ENCODE measurements around the gene ALDOB.
A peak's percentile ranks its signal among the peaks of the same experiment; 100 is the strongest.

Gene ALDOB

DNA sequence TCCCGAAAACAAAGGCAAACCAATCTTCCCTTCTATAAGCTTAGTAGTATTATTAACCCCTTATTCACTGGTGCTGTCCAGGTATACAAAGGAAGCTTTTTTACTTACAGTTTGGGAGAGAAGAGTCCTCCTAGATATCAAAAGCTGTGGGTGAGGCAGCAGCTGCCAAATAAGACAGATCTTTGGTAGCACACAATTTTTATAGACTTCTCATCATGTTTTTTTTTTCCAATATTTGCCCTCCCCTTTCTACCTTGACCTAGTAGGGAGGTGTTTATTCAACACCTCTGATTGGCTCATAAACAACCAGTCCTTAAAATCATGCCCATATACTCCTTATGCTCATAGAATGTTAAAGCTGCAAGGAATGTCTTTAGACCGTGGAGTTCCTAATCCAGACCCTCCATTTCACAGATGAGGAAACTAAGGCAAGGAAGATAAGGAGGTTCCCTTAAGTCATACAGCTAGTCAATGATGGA is at the start of gene ALDOB:
TSS of gene ALDOB (minus strand) at position 174 of the 479 bp plus-strand sequence. CDS start 4,887 bp downstream, outside the sequence.
- DNase-seq (ENCODE audit: low read depth): no peak

DNA sequence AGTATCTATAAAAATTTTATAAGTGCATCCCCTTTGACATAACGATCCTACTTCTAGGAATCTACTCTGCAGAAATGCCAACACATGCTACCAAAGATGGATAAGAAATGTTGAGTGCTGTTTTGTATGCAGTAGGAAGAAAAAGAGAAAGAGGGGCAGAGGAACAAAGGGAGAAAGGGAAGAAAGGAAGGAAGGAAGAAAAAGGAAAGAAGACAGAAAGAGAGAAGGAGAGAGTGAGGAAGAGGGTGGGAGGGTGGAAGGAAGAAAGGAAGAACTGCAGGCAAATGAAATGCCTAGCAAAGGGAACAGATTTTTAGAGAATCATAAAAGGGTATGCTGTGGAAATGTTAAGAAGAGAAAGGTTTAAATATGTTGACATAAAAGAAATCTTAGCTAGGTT is 48.5 kb upstream of the ALDOB start:
- DNase-seq (ENCODE audit: low read depth): no peak

DNA sequence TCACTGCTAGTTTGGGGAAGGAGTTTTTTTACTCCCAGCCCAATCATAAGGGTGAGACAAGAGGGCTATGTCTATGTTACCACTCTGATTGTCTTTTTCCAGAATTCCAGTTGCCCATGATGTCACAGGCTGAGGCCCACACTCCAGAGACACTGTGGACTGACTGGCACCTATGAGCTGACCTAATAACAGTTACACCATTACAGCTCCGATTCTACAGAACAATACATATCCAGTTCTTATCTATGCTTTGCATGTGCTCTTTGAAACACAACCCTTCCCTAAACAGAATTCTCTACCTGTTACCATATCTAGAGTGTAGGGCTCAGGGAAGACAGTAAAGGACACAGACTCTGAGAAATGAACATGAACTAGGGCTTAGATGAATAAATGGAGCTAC is 45.7 kb upstream of the ALDOB start:
- DNase-seq (ENCODE audit: low read depth): no peak

DNA sequence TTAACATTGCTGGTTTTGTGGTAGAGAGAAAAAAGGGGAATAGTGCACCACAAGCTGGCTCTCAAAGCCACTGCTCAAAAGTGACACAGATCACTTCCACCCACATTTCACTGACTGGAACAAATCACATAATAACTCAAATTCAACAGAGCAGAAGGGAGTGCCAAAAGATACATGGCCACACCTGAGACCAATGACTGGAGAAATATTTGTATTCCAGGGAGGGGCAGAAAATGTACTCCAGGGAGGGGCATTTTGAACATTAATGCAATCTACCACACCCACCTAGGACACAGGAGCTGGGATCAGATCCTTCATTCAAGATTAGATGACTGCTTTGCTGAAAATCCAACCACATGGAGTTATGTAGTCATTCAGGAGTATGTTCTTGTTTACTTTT is 44.8 kb upstream of the ALDOB start:
- DNase-seq (ENCODE audit: low read depth): no peak

DNA sequence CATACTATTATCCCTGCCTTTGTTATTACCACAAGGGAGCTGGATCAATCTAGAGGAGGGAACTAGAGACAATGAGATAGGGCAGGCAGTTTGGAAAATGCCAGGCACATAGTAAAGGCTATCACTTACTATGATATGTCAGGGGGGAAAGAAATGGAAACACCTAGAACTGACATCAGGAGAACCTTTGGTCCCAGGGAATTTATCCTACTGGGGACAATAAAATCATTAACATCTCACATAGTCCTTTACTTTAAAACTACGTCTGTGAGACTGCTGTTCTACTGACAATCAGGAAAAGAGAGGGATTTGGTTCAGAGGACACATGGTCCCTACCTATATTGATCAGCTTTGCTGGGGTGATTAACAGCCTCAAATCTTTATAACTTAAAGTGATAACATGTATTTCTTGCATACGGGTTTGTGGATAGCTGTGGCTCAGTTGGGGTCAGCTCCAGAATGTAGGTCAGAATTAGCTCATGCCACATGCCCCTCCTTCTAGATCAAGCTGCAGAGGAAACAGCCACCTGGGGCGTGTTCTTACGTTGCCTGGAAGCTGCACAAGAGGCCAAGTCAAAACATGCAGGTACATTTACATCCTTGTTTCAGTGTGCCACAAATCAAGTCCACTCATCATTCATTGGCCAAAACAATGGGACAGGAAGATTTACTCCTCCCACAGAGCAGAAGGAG is 43.9 kb upstream of the ALDOB start:
- peak; percentile 67 for DNase-seq (ENCODE audit: low read depth)

DNA sequence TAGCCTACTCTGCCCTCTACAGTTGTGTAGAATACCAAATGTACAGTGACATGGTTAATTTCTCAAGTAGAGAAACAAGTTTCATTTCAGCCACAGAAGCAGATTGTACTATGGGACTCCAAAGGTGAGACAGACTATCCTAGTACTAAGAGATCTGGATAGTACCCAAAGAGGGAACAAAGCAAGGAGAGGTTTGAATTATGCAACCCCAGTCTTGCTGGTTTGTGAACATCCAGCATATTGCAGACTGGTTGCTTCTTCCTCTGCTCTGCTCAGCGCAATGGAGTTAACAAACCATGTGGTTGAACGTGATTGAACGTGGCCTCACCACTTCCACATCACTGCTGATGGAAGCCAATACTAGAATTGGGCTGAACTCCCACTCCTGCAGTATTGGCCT is 43.3 kb upstream of the ALDOB start:
- DNase-seq (ENCODE audit: low read depth): no peak

DNA sequence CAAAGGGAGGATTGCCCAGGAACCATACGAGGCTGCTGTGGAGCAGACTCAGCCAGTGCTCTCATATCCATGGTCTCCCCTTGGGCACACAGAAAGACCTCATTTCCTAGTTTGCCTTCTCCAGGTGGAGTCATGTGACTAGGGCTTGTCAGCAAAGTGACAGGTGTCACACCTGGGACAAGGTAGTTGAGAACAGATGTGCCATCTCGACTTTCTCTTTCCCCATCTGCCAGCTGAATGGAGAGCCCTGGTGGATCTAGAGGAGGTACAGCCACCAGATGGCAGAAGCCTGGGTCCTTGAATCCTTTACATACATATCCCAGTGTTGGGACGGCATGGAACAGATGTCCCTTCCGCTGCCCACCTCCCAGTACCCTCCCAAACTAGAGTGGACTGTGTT is 42.9 kb upstream of the ALDOB start:
- no peak for DNase-seq (ENCODE audit: low read depth)

DNA sequence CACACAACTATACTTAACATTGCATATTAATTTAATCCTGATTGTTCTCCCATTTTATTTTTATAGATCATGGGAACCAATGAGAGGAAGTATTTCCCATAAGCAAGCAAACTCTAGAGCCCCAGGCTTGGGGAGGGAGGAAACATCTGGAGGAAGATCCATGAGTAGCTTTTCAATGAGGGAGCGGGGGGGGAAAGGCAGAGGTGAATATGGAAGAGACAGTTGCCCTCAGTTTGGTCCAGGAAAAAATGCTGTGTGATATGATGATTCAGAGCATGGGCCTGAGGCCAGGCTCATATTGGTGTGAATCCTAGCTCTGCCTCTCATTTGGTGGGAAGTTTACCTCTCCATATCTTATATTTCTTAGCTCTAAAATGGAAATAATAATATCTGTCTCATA is 42.2 kb upstream of the ALDOB start:
- peak; percentile 44 for DNase-seq (ENCODE audit: low read depth)

DNA sequence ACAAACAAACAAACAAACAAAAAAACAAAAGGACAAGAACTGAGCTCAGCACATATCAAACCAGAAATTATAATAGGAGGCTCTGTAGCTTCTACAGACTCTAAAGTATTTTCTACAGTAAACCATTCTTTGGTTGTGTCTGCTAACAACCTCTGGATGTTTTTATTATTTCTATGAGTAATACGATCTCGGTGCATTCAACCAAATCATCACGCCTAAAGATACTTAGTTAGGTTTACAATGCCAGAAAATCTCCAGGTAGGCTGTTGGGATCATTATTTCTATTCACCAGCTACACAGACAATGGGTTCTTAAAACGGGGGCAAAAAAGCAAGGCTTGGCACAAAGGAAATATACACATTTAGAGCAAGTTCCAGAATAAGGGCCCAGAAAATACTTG is 41.6 kb upstream of the ALDOB start:
- DNase-seq (ENCODE audit: low read depth): peak; percentile 36

DNA sequence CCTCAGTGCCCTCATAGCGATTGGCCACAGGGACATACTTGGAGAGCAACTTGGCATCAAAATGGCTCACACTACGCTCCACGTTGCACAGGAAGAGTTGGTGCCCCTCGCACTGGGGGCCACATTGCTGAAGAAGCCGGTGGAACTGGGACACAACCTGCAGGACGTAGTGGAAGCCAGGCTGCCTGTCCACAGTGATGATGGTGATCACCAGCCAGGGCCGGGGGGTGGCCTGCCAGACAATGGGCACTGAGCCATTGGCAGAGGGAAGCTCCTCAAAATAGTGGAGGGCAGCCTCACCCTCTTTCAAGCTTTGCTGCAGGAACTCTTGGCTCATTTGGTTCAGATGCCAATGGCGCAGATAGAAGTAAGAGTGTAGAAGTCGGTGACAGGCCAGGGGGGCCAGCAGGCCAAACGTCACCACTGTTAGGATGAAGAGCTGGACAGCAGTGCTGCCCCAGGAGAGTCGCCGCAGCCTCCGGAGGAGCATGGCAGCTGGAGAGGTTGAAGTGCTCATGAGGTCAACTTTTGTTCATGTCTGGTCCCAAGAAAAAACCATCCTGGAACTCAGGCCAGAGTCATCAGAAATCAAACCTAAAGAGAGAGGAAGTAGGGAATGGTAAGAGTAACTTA is 41.1 kb upstream of the ALDOB start:
- DNase-seq (ENCODE audit: low read depth): no peak

DNA sequence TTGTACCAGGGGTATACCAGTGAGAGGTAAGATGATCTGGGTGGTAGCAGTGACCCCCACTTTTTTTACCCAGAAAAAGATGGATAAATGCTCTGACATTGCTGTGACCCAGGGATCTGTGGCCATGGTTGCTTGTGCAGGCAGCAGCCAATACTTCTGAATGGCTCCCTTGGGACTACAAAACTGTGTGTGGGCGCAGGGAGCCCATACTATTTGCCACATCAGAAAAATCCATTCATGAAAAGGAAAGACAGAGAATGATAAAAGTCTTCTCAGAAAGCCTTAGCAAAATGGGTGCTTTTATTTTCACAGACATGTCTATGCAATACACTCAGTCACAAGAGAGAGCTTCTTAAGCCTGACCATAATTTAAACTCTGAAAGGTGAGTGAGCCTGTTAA is 37.3 kb upstream of the ALDOB start:
- no peak for DNase-seq (ENCODE audit: low read depth)

DNA sequence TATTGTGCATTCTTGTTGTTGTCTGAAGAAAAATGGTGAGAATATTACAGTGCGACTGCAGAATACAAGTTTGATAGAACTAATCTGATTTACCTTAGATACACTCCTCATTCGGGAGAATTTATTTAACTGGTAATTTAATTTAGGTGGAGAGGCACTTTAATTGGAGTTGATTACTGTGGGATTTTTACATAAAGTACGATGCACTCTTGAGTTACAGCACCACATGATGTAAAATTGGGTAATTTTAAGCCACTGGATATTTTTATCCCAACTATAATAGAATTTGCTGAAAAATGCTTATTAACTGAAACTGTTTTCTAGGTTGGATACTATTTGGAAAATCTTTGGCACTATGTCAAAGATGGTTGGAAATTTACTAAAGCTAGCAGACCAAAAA is 35.4 kb upstream of the ALDOB start:
- no peak for DNase-seq (ENCODE audit: low read depth)

DNA sequence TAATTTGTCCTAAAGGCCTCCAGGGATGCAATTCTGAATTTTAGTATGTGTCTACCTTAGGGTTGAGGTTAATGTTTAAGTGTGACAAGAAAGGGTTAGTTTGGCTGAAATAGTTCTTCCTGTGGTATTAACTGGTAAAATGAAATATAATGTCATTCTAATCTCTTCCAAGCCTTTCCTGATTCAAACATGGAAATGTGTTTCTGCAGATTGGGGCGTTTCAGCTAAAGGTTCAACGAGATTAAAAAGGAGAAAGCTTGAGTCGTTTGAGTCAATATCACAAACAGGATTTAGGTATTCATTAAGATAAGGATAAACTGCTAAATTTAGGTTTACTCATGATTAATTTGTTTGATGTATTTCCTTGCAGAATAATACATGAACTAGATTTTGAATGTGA is 34.4 kb upstream of the ALDOB start:
- DNase-seq (ENCODE audit: low read depth): no peak

DNA sequence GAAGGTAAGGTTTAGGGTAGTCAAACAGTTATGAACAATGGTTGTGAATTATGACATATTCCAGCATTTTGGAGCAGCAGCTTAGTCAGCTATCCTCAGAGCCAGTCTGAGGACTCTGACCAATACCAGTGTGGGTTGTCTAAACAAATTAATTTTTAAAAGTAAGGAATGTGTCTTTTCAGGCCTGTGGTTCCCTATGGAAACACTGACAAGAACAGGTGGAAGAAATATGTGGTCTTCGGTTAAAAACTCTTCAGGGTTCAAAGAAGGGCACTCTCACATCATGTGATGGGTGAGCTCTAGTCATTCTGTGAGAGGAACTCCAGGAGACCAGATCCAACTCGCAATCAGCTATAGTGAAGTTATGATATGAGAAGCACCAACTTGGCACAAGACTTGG is 33.5 kb upstream of the ALDOB start:
- DNase-seq (ENCODE audit: low read depth): no peak

DNA sequence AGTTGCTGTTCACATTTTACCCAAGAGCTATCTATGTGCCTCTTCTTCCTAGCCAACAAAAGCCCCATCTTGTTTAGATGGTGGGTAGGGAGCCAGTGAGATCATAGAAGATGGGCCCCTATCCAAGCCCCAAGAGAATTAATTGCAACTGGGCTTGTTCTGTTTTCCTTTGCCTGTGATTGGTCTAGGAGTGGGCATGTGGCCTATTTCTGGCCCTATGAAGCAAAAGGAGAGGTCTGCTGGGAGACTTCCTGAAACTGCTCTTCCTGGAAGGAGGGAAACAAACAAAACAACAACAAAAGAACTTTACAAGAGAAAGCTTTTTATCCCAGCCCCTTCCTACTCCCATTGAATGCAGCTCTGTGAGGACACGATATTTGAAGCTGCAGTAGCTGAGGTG is 32.5 kb upstream of the ALDOB start:
- no peak for DNase-seq (ENCODE audit: low read depth)

DNA sequence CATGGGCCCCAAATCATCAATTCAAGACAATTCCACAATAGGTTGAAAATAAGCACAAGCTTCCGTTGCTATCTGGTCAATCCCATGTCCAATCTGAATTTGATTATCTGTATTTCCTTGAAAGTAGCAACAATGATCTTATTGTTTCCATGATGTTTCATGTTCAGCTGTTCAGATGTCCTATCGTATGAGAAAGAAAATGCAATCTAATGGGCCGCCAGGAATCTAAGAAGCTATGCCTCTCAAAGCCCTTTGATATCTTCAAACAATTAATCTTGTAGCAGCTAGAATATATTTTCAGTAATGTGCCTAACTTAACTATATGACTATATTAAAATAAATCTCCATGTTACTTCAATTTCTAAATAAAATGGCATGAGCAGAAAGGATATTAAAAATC is 32.1 kb upstream of the ALDOB start:
- DNase-seq (ENCODE audit: low read depth): no peak

DNA sequence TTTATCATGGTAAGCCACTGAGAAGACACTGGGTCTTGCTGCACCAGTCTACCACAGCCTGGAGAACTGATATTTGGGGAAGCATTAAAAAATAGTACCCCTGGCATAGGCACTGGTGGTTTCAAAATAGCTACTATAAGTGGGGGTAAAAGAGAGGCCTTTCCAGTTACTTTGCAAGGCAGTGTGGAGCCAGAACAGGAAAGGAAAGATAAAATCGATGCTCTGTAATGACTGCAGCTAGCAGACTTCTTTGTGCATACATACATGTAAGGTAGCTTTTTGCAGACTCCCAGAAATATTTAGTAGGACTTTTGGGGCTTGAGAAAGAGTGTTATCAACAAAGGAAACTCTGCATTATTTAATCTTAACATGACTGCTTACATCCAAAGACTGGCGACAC is 31.3 kb upstream of the ALDOB start:
- DNase-seq (ENCODE audit: low read depth): no peak

DNA sequence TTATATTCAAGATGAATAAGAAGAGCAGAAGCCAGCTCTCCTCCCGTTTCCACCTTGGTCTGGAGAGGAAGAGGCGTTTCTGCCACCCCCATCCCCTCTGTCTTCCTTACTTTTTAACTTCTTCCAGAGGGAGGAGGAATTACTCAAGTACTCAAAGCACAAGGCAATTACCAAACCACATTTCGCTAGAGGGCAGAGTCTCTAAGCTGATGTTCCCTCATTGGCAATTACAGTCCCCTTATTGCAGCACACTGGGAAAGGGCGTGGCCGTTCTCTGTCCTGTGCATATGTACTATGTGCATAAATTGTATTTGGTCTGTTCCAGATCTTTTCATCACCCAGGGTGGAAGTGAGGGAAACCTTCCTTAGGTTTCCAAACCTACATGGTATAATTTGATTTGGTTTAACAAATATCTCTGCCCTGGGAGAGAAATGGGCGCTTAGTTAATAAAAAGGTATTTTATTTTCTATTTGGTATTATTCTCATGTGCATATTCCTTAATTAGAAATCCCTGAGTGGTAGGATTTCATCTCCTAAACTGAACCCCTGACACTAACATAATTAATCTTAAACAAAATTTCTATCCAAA is 29.8 kb upstream of the ALDOB start:
- DNase-seq (ENCODE audit: low read depth): peak; percentile 71

DNA sequence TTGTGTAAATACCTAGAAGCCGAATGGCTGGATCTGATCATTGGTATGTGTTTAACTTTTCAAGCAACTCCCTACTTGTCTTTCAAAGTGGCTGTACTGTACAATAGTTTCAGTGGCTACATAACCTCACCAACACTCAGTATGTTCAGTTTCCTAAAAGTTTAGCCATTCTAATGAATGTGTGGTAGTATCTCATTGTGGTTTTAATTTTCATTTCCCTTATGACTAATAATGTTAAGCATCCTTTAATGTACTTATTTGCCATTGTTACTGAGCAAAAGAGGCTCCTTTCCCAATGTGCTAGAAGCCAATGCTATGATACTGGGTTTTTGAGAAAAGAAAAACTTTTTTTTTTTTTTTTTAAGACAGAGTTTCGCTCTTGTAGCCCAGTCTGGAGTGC is 27.8 kb upstream of the ALDOB start:
- DNase-seq (ENCODE audit: low read depth): peak; percentile 71

DNA sequence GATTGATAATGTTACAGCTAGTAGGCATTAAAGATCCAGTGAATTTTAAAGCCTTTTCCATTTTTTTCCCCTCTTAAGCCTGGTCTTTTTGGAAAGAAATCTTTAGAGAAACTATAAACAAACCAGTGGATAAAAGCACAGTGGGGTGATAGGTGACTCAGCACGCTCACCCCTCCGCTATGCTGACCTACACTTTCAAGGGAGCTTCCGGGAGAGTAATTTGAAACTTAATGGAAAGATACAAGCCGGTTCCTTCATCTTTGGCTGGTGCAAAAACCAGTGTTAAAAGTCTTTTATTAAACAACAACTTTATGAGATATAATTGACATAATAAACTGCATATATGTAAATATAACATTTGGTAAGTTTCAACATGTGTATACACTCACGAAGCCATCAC is 27.0 kb upstream of the ALDOB start:
- peak; percentile 92 for DNase-seq (ENCODE audit: low read depth)

DNA sequence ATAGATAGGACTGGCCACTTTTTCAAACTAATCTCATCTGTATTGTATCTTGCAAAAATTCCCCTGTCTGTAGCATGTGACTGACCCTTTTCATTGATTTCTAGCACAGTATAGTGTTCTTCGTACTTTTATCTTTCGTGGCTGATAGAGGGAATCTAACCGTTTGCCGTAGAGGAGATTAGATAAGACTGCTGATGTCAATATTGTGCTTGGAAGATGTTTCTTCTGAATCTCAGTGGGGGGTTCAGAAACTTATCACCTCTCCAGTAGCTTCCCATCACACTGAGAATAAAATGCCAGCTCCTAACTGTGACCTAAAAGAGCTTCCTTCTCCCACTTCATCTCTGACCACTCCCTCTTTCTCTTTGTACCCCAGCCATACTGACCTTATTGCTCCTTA is 25.4 kb upstream of the ALDOB start:
- no peak for DNase-seq (ENCODE audit: low read depth)

DNA sequence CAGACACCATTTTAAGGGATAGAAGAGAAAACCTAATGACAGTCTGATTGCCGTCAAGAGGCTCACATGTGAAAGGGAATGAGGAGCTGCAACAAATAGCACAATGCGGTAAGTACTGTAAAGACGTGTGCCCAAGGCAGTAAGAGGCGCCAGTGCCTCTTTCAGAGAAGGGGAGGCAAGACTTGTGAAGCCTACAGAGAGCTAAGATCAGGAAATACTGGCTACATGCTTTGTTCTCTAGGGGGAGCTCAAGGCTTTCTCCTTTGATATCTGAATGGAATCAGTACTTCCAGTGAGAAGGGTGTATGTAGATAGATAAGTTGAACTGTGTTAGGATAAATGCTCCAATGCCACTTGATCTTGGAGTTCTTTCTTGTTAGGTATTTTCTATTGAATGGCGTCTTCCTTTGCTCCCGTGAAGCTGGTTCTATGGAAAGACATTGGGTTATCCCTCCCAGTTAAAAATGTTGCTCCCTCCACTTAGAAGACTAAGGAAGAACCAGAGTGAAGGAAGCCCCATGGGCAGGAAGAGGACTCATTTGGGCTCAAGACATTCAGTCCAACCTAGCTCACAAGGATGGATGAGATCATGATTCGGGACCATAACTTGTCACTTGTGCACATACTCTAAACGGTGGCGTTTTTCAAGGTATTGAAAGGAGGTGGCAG is 23.5 kb upstream of the ALDOB start:
- DNase-seq (ENCODE audit: low read depth): peak; percentile 85

DNA sequence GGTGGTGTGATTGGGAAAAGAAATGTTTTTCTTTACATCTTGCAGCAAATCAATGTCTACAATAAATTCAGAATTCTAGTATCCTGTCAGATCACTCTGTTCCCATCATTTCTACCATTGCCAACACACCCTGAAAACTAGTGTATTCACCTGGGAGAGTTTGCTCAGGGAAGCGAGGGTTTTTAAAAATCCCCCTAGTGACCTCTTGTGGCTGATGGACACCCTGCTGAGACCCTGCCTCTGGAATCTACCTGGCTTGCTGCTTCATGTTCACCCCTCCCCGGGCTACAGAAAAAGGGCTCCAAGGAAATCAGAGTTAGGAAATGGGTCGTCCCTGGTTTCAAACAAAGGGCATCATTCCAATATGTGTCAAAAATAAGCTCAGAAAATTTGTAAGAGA is 21.4 kb upstream of the ALDOB start:
- DNase-seq (ENCODE audit: low read depth): no peak

Measured in iris pigment epithelial cell (primary cell).